ENCODE measurements around the gene DAP. TPM values are rescaled to one million over a fixed set of nuclear protein-coding genes. Genes with fewer than 3 reads are reported as not detected.

Gene DAP
- total and polyA plus RNA-seq, 2 of the 4 experiments (the other 2 are of a cell fraction), result 49.6 to 189 TPM

GRCh38 chr5:10725636-10726035 lies 35.4 kb downstream of the DAP start:
- BruUV-seq (replicated peaks), result no TSS peak
- H2BK20ac ChIP-seq (ENCODE audit: low read depth, low read length), result peak overlapping the region; percentile 59; the same call in 1 of the 2 replicates
- H3K14ac ChIP-seq (replicated peaks; ENCODE audit: low read depth, low read length), result peak overlapping the region; percentile 66
- H3K27ac ChIP-seq (ENCODE audit: insufficient read depth, low read length), result 0 out of 2 replicates have a peak overlapping the region, but pooled peaks have one; percentile 22
- peak overlapping the region; percentile 72; the same call in 1 of the 2 replicates for H4K91ac ChIP-seq (ENCODE audit: insufficient read depth, low read depth, low read length)
- H3K79me1 ChIP-seq (ENCODE audit: low read depth in 1 of 2, low read length in 2 of 2), result peaks cover 51 to 86% of the 10 kb centered on the region in 2 experiments
- peak overlapping the region; percentile 94 for H2BK5ac ChIP-seq (ENCODE audit: low read depth, low read length, poor library complexity, severe bottlenecking)
- in situ Hi-C loops (cut with MboI; ENCODE audit: low sequenced_read_pairs), result no loop called here
- H3K9me3 ChIP-seq (ENCODE audit: control insufficient read depth, insufficient read depth, low read length), result no peaks in the 10 kb centered on the region
- H2AK5ac ChIP-seq (ENCODE audit: low read depth, low read length), result peak overlapping the region; percentile 26; the same call in 1 of the 2 replicates
- H3K4me2 ChIP-seq (ENCODE audit: low read depth, low read length), result no peak overlapping the region
- ATAC-seq (ENCODE audit: low read depth) (no peak), DNase-seq (no peak)
- no peaks in the 10 kb centered on the region for H3K27me3 ChIP-seq (ENCODE audit: control insufficient read depth, insufficient read depth, low read length)
- peaks cover 27% of the 10 kb centered on the region for H3K4me1 ChIP-seq (ENCODE audit: control insufficient read depth, insufficient read depth, low read length)
- no peak overlapping the region for H3K9ac ChIP-seq (ENCODE audit: low read depth, low read length)
- H2BK15ac ChIP-seq (ENCODE audit: low read depth, low read length), result peak overlapping the region; percentile 70; the same call in 1 of the 3 replicates
- peak overlapping the region; percentile 74; the same call in 1 of the 2 replicates for H3K18ac ChIP-seq (ENCODE audit: low read depth, low read length)
- POLR2A ChIA-PET (ENCODE audit: unreplicated experiment), result interaction anchor here (1.0 kb wide), 1 partner anchor 9 kb away, joined by 3 read pairs; no protein-coding TSS in a partner anchor
- peaks cover 12% of the 10 kb centered on the region for H3K36me3 ChIP-seq (ENCODE audit: control insufficient read depth, insufficient read depth, low read length)
- CTCF ChIA-PET, result interaction anchor here (0.8 to 1.1 kb wide), 3 partner anchors 19 to 25 kb away, joined by 3 read pairs; no protein-coding TSS in a partner anchor
- H3K4me3 ChIP-seq (ENCODE audit: insufficient read depth, low read depth, low read length), result no peak overlapping the region
- H4K5ac ChIP-seq (ENCODE audit: low read depth, low read length), result peak overlapping the region; percentile 11; the same call in 1 of the 2 replicates
- H3K9me1 ChIP-seq (ENCODE audit: insufficient read depth, low read length), result peaks cover 32% of the 10 kb centered on the region
- TF ChIP-seq CTCF (conservative IDR thresholded peaks at IDR 0.05; ENCODE audit: low read depth, low read length), result no peak
- no peak for TF ChIP-seq MAFK (IDR thresholded peaks at IDR 0.05; ENCODE audit: low read depth, low read length)
- TF ChIP-seq RCOR1 (IDR thresholded peaks at IDR 0.05; ENCODE audit: insufficient replicate concordance, low read length), result no peak
- no peak for TF ChIP-seq POLR2A (IDR thresholded peaks at IDR 0.05; ENCODE audit: low read depth, low read length)
- TF ChIP-seq SMC3 (IDR thresholded peaks at IDR 0.05; ENCODE audit: low read depth, low read length), result no peak
- no peak for TF ChIP-seq ELK1 (IDR thresholded peaks at IDR 0.05; ENCODE audit: borderline replicate concordance, low read depth, low read length)
- TF ChIP-seq NFE2L2 (IDR thresholded peaks at IDR 0.05; ENCODE audit: low read depth, low read length), result no peak
- TF ChIP-seq CHD1 (IDR thresholded peaks at IDR 0.05; ENCODE audit: low read depth, low read length), result no peak
- no peak for TF ChIP-seq RFX5 (IDR thresholded peaks at IDR 0.05; ENCODE audit: low read depth, low read length)
- TF ChIP-seq RAD21 (IDR thresholded peaks at IDR 0.05; ENCODE audit: low read length), result no peak
- intact Hi-C loops (cut with micrococcal nuclease), result no loop called here
- peak overlapping the region; percentile 55 for H3K23ac ChIP-seq (ENCODE audit: low read depth, low read length)
- no peak overlapping the region for H2AFZ ChIP-seq (replicated peaks; ENCODE audit: low read length, poor library complexity)
- no peak overlapping the region for H3K56ac ChIP-seq (ENCODE audit: extremely low read depth, insufficient read depth, low read length)
- H2BK120ac ChIP-seq (ENCODE audit: low read depth, low read length), result peak overlapping the region; percentile 89
- WGBS, 2 experiments (ENCODE audit: extremely low coverage in 2 of 2, insufficient read length in 1 of 2), result no CpG with 5 or more reads among the region's 1 CpG
- peak overlapping the region; percentile 27 to 82; a peak in 3 of 4 replicates for H4K8ac ChIP-seq (ENCODE audit: low read depth in 2 of 2, low read length in 2 of 2)
- dilution Hi-C loops (cut with HindIII; ENCODE audit: low sequenced_read_pairs, unreplicated experiment), result no loop called here
- peak overlapping the region; percentile 77 for H3K4ac ChIP-seq (ENCODE audit: low read depth, low read length)
- H4K20me1 ChIP-seq (ENCODE audit: insufficient read depth, low read length), result 0 out of 2 replicates have a peak, but pooled peaks cover 3% of the 10 kb centered on the region
- H2AK9ac ChIP-seq (replicated peaks; ENCODE audit: low read depth, low read length, poor library complexity), result no peak overlapping the region
